ENCODE data around the gene GHR. TPM values are rescaled to one million over a fixed set of nuclear protein-coding genes. Genes with fewer than 3 reads are reported as not detected.

GHR gene
- total RNA-seq, 1 experiment from 2014 or later = 0.05 TPM

- no peak for ATAC-seq
- H3K4me1 ChIP-seq (ENCODE audit: control insufficient read depth, insufficient read depth, low read length) = no peaks in the 10 kb centered on the region; the same call in 1 of the 2 replicates
- H3K36me3 ChIP-seq (ENCODE audit: control insufficient read depth, insufficient read depth, low read length) = no peaks in the 10 kb centered on the region; the same call in 1 of the 2 replicates
- POLR2A ChIA-PET = no interaction called here
- TF ChIP-seq CTCF (IDR thresholded peaks at IDR 0.05) (no peak), TCF7L2 (IDR thresholded peaks at IDR 0.05; ENCODE audit: low read depth, low read length) (no peak), SIN3A (IDR thresholded peaks at IDR 0.05; ENCODE audit: borderline replicate concordance, insufficient read depth, low read depth, low read length) (no peak), REST (IDR thresholded peaks at IDR 0.05; ENCODE audit: insufficient read depth in 1 of 2, low read depth in 2 of 2, low read length in 1 of 2) (no peak), POLR2AphosphoS5 (IDR thresholded peaks at IDR 0.05; ENCODE audit: low read depth, low read length) (no peak)
- no peaks in the 10 kb centered on the region for H3K9me3 ChIP-seq (ENCODE audit: control insufficient read depth, insufficient read depth, low read depth, low read length)
- in situ Hi-C loops (cut with HindIII; ENCODE audit: low pct_unique_long_range_greater_than_20kb, low sequenced_read_pairs) (no loop called here), intact Hi-C loops (cut with micrococcal nuclease; ENCODE audit: unreplicated experiment) (no loop called here)
- H3K4me3 ChIP-seq (ENCODE audit: low read depth in 2 of 2, low read length in 2 of 2) = no peak overlapping the region
- CTCF ChIA-PET = no interaction called here
- H3K27ac ChIP-seq (ENCODE audit: low read length) = no peak overlapping the region
- BruUV-seq (replicated peaks) = no TSS peak
- DNase-seq (ENCODE audit: low read depth, low spot score) = no peak
- H3K27me3 ChIP-seq (ENCODE audit: control insufficient read depth, insufficient read depth, low read length) = peaks cover 5% of the 10 kb centered on the region
Measured at GRCh38 chr5:42753099-42753498, 329.9 kb downstream of the GHR start.

- ATAC-seq (peak; percentile 69), DNase-seq (ENCODE audit: low read depth, low spot score) (no peak)
- POLR2A ChIA-PET = no interaction called here
- Histone ChIP-seq H3K27ac (ENCODE audit: low read length) (no peak within 1 kb of the TSS), H3K4me3 (ENCODE audit: low read depth in 2 of 2, low read length in 2 of 2) (peak within 1 kb of the TSS; percentile 23 to 34; a peak in 3 of 4 replicates), H3K36me3 (ENCODE audit: control insufficient read depth, insufficient read depth, low read length) (no peaks in the 10 kb centered on the region; the same call in 1 of the 2 replicates), H3K4me1 (ENCODE audit: control insufficient read depth, insufficient read depth, low read length) (no peaks in the 10 kb centered on the region; the same call in 1 of the 2 replicates), H3K27me3 (ENCODE audit: control insufficient read depth, insufficient read depth, low read length) (peaks cover 7% of the 10 kb centered on the region), H3K9me3 (ENCODE audit: control insufficient read depth, insufficient read depth, low read depth, low read length) (no peaks in the 10 kb centered on the region)
- BruUV-seq (replicated peaks) = no TSS peak
- in situ Hi-C loops (cut with HindIII; ENCODE audit: low pct_unique_long_range_greater_than_20kb, low sequenced_read_pairs) (no loop called here), intact Hi-C loops (cut with micrococcal nuclease; ENCODE audit: unreplicated experiment) (no loop called here)
- TF ChIP-seq REST (IDR thresholded peaks at IDR 0.05; ENCODE audit: insufficient read depth in 1 of 2, low read depth in 2 of 2, low read length in 1 of 2) = no peak
- no peak for TF ChIP-seq TCF7L2 (IDR thresholded peaks at IDR 0.05; ENCODE audit: low read depth, low read length)
- TF ChIP-seq POLR2AphosphoS5 (IDR thresholded peaks at IDR 0.05; ENCODE audit: low read depth, low read length) = no peak
- no peak for TF ChIP-seq SIN3A (IDR thresholded peaks at IDR 0.05; ENCODE audit: borderline replicate concordance, insufficient read depth, low read depth, low read length)
- TF ChIP-seq CTCF (IDR thresholded peaks at IDR 0.05) = no peak
- CTCF ChIA-PET = no interaction called here
Measured at GRCh38 chr5:42756606-42757601, 333.7 kb downstream of the GHR start, which contains the start of gene CCDC152. Gene CCDC152, plus strand, starts transcription at chr5:42756818. Its CDS starts 2,304 bp downstream, at chr5:42759122.

Measured in Panc1 (cell line).